Measurements from ENCODE around the gene INSR.

The INSR gene

DNA sequence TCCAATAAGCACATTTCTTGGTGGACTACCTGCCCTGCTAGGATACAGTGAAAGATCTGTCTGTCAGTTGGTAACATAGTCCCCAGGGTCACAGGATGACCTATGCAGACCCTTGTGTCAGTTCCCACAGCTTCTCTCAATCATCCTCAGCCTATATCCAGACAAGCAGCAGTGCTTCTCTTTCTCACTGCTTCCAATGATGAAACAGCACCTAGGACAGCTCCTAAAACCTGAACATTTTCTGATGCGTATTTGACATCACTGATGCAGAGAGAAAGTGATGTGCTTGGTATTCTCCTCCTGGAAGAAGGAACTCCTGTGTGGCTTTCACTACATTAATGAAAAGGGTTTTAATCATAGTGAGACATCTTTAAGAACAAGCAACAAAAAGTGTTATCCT lies 181.0 kb downstream of the INSR start:
- H3K9me3 ChIP-seq (ENCODE audit: control insufficient read depth, low read length), result no peaks in the 10 kb centered on the region
- DNase-seq, result no peak
- no peaks in the 10 kb centered on the region for H3K27me3 ChIP-seq (replicated peaks; ENCODE audit: control insufficient read depth, insufficient read depth, low read length, poor library complexity, severe bottlenecking)
- H3K4me1 ChIP-seq (ENCODE audit: control insufficient read depth, insufficient read depth, low read length, poor library complexity, severe bottlenecking), result no peaks in the 10 kb centered on the region
- no peak overlapping the region for H3K27ac ChIP-seq (ENCODE audit: insufficient read depth, low read length, poor library complexity, severe bottlenecking)
- H3K4me3 ChIP-seq (ENCODE audit: insufficient read depth, low read depth, low read length, poor library complexity, severe bottlenecking), result no peak overlapping the region
- H3K36me3 ChIP-seq (ENCODE audit: control insufficient read depth, insufficient read depth, low read length), result no peaks in the 10 kb centered on the region

- Histone ChIP-seq H3K27me3 (replicated peaks; ENCODE audit: control insufficient read depth, insufficient read depth, low read length, poor library complexity, severe bottlenecking) (no peaks in the 10 kb centered on the region), H3K4me3 (ENCODE audit: insufficient read depth, low read depth, low read length, poor library complexity, severe bottlenecking) (no peak overlapping the region), H3K27ac (ENCODE audit: insufficient read depth, low read length, poor library complexity, severe bottlenecking) (no peak overlapping the region), H3K9me3 (ENCODE audit: control insufficient read depth, low read length) (no peaks in the 10 kb centered on the region), H3K4me1 (ENCODE audit: control insufficient read depth, insufficient read depth, low read length, poor library complexity, severe bottlenecking) (no peaks in the 10 kb centered on the region), H3K36me3 (ENCODE audit: control insufficient read depth, insufficient read depth, low read length) (no peaks in the 10 kb centered on the region)
- DNase-seq, result no peak
Observed at GRCh38 chr19:7112675-7113074, 181.5 kb downstream of the INSR start.

GRCh38 chr19:7109678-7110289 lies 184.4 kb downstream of the INSR start:
- no peaks in the 10 kb centered on the region for H3K4me1 ChIP-seq (ENCODE audit: control insufficient read depth, insufficient read depth, low read length, poor library complexity, severe bottlenecking)
- no peak overlapping the region for H3K4me3 ChIP-seq (ENCODE audit: insufficient read depth, low read depth, low read length, poor library complexity, severe bottlenecking)
- no peaks in the 10 kb centered on the region for H3K36me3 ChIP-seq (ENCODE audit: control insufficient read depth, insufficient read depth, low read length)
- no peaks in the 10 kb centered on the region for H3K27me3 ChIP-seq (replicated peaks; ENCODE audit: control insufficient read depth, insufficient read depth, low read length, poor library complexity, severe bottlenecking)
- no peak for DNase-seq
- no peaks in the 10 kb centered on the region for H3K9me3 ChIP-seq (ENCODE audit: control insufficient read depth, low read length)
- H3K27ac ChIP-seq (ENCODE audit: insufficient read depth, low read length, poor library complexity, severe bottlenecking), result no peak overlapping the region

GRCh38 chr19:7106711-7107657 lies 187.2 kb downstream of the INSR start:
- no peak overlapping the region for H3K27ac ChIP-seq (ENCODE audit: insufficient read depth, low read length, poor library complexity, severe bottlenecking)
- H3K4me3 ChIP-seq (ENCODE audit: insufficient read depth, low read depth, low read length, poor library complexity, severe bottlenecking), result no peak overlapping the region
- H3K9me3 ChIP-seq (ENCODE audit: control insufficient read depth, low read length), result no peaks in the 10 kb centered on the region
- no peaks in the 10 kb centered on the region for H3K27me3 ChIP-seq (replicated peaks; ENCODE audit: control insufficient read depth, insufficient read depth, low read length, poor library complexity, severe bottlenecking)
- H3K36me3 ChIP-seq (ENCODE audit: control insufficient read depth, insufficient read depth, low read length), result no peaks in the 10 kb centered on the region
- no peaks in the 10 kb centered on the region for H3K4me1 ChIP-seq (ENCODE audit: control insufficient read depth, insufficient read depth, low read length, poor library complexity, severe bottlenecking)
- no peak for DNase-seq

DNA sequence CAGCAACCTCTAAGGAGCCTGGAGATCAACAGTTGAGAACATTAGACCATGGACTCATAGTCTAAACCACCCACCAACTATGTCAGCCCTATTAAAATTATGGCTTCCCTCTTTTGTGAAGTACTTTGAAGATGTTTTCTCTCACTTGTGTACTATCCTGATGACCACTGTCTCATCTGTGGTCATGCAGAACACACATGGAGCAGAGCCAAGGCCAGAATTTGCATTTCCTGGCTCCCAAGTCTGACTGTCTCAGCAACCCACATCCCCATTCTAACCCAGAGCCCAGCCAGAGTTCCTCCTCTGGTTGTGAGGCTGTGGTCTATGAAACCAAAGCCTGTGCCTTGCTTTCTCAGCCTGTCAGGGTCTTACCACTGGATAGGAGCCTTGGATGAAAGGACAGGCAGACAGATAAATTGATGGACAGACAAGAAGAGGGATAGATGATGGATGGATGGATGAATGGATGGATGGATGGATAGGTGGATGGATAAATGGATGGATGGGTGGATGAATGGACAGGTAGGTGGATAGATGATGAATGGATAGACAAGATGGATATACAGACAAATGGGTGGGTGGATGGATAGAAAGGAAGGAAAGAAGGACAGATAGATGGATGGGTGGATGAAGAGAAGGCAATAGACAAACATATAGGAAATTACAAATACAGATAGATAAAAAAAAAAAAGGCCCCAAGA lies 189.3 kb downstream of the INSR start:
- no peak for DNase-seq
- H3K9me3 ChIP-seq (ENCODE audit: control insufficient read depth, low read length), result no peaks in the 10 kb centered on the region
- no peak overlapping the region for H3K27ac ChIP-seq (ENCODE audit: insufficient read depth, low read length, poor library complexity, severe bottlenecking)
- no peaks in the 10 kb centered on the region for H3K27me3 ChIP-seq (replicated peaks; ENCODE audit: control insufficient read depth, insufficient read depth, low read length, poor library complexity, severe bottlenecking)
- no peak overlapping the region for H3K4me3 ChIP-seq (ENCODE audit: insufficient read depth, low read depth, low read length, poor library complexity, severe bottlenecking)
- no peaks in the 10 kb centered on the region for H3K36me3 ChIP-seq (ENCODE audit: control insufficient read depth, insufficient read depth, low read length)
- H3K4me1 ChIP-seq (ENCODE audit: control insufficient read depth, insufficient read depth, low read length, poor library complexity, severe bottlenecking), result peaks cover 5% of the 10 kb centered on the region

GRCh38 chr19:7101498-7102253 lies 192.5 kb downstream of the INSR start:
- peak in 1 of 3 donors; percentile 2 for DNase-seq
- no peak overlapping the region for H3K27ac ChIP-seq (ENCODE audit: insufficient read depth, low read length, poor library complexity, severe bottlenecking)
- H3K27me3 ChIP-seq (replicated peaks; ENCODE audit: control insufficient read depth, insufficient read depth, low read length, poor library complexity, severe bottlenecking), result no peaks in the 10 kb centered on the region
- H3K9me3 ChIP-seq (ENCODE audit: control insufficient read depth, low read length), result no peaks in the 10 kb centered on the region
- peaks cover 12% of the 10 kb centered on the region for H3K4me1 ChIP-seq (ENCODE audit: control insufficient read depth, insufficient read depth, low read length, poor library complexity, severe bottlenecking)
- no peaks in the 10 kb centered on the region for H3K36me3 ChIP-seq (ENCODE audit: control insufficient read depth, insufficient read depth, low read length)
- H3K4me3 ChIP-seq (ENCODE audit: insufficient read depth, low read depth, low read length, poor library complexity, severe bottlenecking), result no peak overlapping the region

DNA sequence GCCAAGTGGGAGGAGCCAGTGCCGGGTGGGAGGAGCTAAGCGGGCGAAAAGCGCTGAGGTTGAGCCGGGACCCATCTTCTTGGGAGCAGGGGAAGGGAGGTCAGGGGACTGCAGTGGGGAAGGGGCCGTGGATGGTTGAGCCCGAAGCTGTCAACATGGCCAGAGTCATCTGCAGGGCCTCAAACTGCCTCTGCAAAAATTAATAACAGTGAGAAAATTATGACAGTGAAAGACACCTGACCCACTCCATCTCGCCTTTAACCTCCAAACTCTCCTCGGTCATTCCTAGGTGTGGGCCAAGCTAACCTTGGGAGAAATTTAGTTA lies 194.7 kb downstream of the INSR start:
- peaks cover 12% of the 10 kb centered on the region for H3K4me1 ChIP-seq (ENCODE audit: control insufficient read depth, insufficient read depth, low read length, poor library complexity, severe bottlenecking)
- peak overlapping the region; percentile 63 for H3K4me3 ChIP-seq (ENCODE audit: insufficient read depth, low read depth, low read length, poor library complexity, severe bottlenecking)
- H3K36me3 ChIP-seq (ENCODE audit: control insufficient read depth, insufficient read depth, low read length), result no peaks in the 10 kb centered on the region
- peak overlapping the region; percentile 82 for H3K27ac ChIP-seq (ENCODE audit: insufficient read depth, low read length, poor library complexity, severe bottlenecking)
- no peaks in the 10 kb centered on the region for H3K27me3 ChIP-seq (replicated peaks; ENCODE audit: control insufficient read depth, insufficient read depth, low read length, poor library complexity, severe bottlenecking)
- peaks cover 6% of the 10 kb centered on the region for H3K9me3 ChIP-seq (ENCODE audit: control insufficient read depth, low read length)
- peak in 1 of 3 donors; percentile 39 for DNase-seq

DNA sequence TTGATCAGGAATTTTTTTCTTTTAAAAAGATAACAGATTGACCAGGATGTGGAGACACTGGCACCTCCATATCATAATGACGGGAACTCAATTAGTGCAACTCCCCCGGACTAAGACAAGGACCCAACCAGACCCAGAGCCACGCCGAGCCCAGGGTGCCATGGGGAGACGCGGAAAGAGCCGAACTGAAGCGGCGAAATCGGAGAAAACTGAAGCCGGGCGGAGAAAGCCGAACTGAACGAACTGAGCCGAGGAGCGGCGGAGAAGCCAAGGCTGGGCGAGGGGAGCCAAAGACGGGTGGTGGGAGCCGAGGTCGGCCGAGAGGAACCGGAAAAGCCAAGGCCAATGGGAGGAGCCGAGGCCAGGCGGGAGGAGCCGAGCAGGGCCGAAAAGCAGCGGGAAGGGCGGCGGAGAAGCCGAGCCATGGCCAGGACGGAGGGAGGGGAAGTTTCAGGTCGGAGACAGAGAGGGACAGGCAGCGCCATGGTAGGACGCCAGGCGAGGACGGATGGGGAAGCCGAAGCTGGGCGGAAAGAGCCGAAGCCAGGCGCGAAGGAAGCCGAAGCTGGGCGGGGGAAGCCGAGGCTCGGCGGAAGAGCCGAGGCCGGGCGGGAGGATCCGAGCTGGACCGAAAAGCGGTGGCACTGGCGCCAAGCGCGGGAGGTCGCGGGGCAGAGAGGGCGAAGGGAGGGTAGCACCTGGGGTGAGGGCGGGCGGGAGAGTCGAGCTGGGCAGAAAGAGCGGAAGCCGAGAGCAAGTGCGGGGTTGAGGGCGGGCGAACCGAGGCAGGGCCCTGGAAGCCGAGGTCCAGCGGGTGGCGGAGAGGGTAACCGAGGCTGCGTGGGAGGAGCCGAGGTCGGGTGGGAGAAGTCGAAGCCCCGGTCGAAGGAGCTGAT lies 195.3 kb downstream of the INSR start:
- Histone ChIP-seq H3K36me3 (ENCODE audit: control insufficient read depth, insufficient read depth, low read length) (no peaks in the 10 kb centered on the region), H3K27me3 (replicated peaks; ENCODE audit: control insufficient read depth, insufficient read depth, low read length, poor library complexity, severe bottlenecking) (no peaks in the 10 kb centered on the region), H3K9me3 (ENCODE audit: control insufficient read depth, low read length) (peaks cover 6% of the 10 kb centered on the region), H3K4me3 (ENCODE audit: insufficient read depth, low read depth, low read length, poor library complexity, severe bottlenecking) (peak overlapping the region; percentile 63), H3K27ac (ENCODE audit: insufficient read depth, low read length, poor library complexity, severe bottlenecking) (peak overlapping the region; percentile 82), H3K4me1 (ENCODE audit: control insufficient read depth, insufficient read depth, low read length, poor library complexity, severe bottlenecking) (peaks cover 12% of the 10 kb centered on the region)
- peak; percentile 64 to 80 (median 80) for DNase-seq

GRCh38 chr19:7098096-7098495 lies 196.1 kb downstream of the INSR start:
- H3K27ac ChIP-seq (ENCODE audit: insufficient read depth, low read length, poor library complexity, severe bottlenecking), result no peak overlapping the region
- H3K36me3 ChIP-seq (ENCODE audit: control insufficient read depth, insufficient read depth, low read length), result no peaks in the 10 kb centered on the region
- peaks cover 12% of the 10 kb centered on the region for H3K4me1 ChIP-seq (ENCODE audit: control insufficient read depth, insufficient read depth, low read length, poor library complexity, severe bottlenecking)
- H3K9me3 ChIP-seq (ENCODE audit: control insufficient read depth, low read length), result peaks cover 6% of the 10 kb centered on the region
- DNase-seq, result no peak
- H3K27me3 ChIP-seq (replicated peaks; ENCODE audit: control insufficient read depth, insufficient read depth, low read length, poor library complexity, severe bottlenecking), result no peaks in the 10 kb centered on the region
- H3K4me3 ChIP-seq (ENCODE audit: insufficient read depth, low read depth, low read length, poor library complexity, severe bottlenecking), result no peak overlapping the region
